Measurements from ENCODE around the gene IL17RA.
"Not testable (repeated sequence)": the region's sequence is repeated elsewhere in the genome, so short reads cannot be mapped to it uniquely, and the experiment has no call there.

IL17RA gene, protein sequence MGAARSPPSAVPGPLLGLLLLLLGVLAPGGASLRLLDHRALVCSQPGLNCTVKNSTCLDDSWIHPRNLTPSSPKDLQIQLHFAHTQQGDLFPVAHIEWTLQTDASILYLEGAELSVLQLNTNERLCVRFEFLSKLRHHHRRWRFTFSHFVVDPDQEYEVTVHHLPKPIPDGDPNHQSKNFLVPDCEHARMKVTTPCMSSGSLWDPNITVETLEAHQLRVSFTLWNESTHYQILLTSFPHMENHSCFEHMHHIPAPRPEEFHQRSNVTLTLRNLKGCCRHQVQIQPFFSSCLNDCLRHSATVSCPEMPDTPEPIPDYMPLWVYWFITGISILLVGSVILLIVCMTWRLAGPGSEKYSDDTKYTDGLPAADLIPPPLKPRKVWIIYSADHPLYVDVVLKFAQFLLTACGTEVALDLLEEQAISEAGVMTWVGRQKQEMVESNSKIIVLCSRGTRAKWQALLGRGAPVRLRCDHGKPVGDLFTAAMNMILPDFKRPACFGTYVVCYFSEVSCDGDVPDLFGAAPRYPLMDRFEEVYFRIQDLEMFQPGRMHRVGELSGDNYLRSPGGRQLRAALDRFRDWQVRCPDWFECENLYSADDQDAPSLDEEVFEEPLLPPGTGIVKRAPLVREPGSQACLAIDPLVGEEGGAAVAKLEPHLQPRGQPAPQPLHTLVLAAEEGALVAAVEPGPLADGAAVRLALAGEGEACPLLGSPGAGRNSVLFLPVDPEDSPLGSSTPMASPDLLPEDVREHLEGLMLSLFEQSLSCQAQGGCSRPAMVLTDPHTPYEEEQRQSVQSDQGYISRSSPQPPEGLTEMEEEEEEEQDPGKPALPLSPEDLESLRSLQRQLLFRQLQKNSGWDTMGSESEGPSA

DNA sequence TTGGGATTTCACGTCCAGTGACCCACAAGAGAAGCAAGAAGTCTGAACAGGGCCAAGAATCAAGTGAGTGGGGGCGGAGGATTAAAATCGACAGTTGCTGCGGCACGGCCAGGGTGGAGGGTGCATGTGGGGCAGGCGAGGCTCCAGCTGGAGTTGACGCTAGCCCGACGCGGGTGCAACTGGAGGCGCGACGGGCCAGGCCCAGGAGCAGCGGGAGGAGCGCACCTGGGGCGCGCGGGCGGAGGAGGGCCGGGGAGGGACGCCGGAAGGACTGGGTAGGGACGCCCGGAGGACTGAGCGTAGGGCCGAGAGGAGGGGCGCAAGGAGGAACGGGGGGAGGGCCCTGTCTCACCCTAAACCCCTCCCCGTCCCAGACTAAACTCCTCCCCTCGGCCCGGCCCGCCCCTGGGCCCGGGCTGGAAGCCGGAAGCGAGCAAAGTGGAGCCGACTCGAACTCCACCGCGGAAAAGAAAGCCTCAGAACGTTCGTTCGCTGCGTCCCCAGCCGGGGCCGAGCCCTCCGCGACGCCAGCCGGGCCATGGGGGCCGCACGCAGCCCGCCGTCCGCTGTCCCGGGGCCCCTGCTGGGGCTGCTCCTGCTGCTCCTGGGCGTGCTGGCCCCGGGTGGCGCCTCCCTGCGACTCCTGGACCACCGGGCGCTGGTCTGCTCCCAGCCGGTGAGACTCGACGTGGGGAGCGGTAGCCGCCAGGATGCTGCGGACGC is at the start of gene IL17RA:
Gene IL17RA, plus strand, starts transcription at position 447 of the 723 bp plus-strand sequence. Its CDS starts 92 bp downstream, at position 539.
- DNase-seq (ENCODE audit: low spot score): peak; percentile 80

DNA sequence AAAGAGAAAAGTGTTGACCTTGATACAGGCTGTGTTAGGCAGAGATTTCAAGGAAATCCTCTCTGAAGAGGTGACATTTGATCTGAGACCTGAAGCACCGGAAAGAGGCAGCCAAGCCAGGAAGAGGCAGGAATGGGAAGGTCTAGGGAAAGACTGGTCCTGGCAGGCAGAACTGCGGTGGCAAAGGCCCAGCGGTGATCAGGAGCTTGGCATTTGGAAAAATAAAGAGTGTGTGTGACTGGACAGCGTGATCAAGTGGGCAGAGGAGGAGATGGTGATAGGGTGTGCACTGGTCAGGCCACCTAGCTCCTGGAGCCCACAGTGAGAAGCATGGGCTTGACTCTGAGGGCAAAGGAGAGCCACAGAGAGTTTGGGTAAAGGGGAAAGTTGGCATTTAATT is 49.6 kb upstream of the IL17RA start:
- DNase-seq (ENCODE audit: low spot score): no peak

DNA sequence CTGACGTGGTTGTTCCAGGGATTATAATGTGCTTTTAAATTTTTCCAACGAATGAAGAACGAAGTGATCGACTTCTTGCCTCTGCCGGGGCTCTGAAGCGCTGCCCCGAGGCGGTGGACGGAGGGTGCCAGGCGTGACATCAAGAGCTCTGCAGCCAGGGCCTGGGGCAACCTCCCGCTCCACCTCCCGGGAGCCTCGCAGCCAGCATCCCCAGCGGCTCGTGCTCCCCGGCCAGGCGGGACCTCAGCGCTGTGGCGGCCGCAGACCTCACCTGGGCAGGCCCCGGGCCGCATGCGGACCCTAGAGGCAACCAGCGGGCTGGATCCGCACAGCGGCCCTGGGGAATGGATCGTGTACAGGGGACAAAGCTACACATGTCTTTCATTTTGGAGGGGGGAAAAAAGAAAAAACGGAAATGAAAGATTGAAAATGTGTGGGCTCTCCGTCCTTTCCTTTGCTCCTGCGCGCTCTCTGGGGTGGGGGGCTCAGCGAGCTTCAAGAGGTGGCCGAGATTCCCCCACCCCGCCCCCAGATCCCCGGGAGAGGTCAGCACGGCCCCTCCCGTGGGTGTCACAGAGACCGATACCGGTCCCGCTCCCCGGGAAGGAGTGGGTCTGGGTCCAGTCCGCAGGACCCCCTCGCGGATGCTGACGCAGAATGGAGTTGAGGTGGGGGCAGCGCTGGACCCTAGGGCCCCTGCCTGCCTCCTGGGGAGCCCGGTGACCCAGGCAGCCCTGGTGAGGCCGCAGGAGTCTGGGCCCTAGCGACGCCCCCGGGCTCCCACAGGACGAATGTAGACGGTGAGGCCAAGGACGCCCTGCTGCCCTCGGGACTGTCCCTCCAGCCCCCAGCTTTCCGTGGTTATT is 48.6 kb upstream of the IL17RA start:
- DNase-seq (ENCODE audit: low spot score): not testable (repeated sequence)

DNA sequence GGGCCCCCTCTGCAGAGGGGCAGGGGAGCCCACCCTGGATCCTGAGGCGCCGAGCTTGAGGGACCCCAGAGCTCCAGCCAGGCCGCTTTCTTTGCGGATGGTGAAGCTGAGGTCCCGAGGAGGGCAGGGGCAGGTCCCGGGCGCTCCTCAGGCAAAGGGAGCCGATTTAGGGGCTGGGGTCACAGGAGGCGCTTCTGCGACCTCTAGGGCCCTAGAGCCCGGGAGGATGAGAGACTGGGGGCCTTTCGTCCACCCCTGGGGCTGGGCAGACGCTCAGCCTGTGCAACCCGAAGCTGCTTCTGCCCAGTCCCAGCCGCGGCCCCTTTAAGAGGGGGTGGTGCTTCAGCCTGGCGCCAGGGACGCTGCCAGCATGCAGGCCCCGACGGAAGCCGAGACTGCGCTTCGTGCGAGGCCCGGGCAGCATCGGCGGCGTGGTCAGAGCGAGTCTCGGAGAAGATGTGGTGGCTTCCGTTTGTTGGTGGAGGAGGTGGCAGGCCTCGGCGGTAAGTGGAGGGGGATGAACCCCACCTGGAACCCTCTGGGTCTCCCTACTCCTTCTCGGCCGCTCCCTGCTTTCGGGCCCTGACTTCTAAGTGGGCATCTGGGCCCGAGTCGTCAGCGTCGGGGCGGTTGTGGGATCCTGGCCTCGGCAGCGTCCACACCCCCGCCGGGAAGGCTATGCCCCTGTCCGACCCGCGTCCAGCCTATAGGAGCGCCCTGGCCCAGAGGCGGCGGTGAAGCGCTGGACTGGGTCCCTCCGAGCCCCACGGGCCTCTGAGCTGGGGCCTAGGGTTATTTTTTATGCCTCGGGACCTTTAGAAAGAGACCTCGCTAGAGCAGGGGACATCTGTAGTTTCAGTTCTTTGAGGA is 47.7 kb upstream of the IL17RA start:
- DNase-seq (ENCODE audit: low spot score): not testable (repeated sequence)

DNA sequence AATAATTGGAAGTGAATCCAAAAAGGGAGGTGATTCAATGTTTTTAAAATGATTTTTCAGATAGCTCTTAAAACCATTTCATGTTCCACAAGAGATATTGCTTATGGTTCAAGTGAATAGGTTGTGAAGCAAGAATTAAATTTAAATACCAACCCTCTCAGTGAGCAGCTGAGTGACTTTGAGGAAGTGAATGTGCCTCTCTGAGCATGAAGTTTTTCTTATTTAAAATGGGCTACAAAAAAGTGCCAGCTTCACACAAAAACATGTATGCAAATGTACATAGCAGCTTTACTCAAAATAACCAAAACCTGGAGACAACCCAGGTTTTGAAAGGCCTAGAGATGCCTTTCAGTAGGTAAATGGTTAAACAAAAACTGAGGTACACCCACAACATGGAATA is 41.3 kb upstream of the IL17RA start:
- no peak for DNase-seq (ENCODE audit: low spot score)

DNA sequence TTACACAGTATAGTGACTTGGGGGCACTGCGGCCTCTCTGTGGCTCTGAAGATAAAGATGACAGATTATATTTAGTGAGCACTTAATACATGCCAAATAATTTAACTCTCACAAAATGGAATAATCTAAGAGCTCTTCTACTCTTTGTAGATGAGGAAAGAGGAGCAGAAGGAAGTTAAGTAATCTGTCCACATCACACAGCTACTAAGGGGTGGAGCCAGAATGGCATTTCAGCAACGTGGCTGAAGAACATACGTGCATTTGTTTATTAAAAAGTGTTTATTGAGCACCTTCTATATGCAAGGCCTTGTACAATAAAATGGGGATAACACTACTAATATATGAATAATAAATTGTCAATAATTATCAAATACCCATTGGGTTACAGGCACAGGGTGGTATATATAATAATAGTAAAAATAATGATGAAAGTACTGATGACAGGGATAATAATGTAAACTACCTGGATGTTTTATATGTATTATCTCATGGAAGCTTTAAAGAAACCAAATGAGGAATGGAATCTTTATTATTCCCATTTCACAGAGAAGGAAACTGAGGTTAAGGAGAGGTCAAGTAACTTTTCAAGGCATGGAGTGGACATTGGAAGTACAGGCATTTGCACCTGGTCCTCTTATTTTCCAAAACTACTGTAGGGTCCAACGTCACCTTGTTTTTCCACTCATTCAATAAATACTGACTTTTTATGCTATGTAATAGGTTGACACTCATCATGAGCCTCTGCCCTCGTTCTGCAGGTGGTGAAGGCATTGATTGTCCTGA is 38.0 kb upstream of the IL17RA start:
- no peak for DNase-seq (ENCODE audit: low spot score)

DNA sequence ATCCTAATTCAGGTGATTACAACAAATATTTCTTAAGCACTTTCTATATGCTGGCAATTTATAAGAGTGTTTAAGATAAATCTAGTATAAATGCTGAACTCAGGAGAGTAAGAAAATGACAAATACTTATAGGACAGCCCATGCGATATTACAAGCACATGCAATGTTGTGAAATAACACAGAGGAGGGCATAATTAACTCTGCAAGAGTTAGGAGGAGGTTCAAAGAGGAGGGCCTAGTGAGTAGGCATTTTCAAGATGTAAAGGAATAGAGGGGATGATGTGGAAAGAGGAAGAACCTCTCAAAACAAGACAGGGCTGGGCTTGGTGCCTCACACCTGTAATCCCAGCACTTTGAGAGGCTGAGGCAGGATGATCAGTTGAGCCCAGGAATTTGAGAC is 37.1 kb upstream of the IL17RA start:
- no peak for DNase-seq (ENCODE audit: low spot score)

DNA sequence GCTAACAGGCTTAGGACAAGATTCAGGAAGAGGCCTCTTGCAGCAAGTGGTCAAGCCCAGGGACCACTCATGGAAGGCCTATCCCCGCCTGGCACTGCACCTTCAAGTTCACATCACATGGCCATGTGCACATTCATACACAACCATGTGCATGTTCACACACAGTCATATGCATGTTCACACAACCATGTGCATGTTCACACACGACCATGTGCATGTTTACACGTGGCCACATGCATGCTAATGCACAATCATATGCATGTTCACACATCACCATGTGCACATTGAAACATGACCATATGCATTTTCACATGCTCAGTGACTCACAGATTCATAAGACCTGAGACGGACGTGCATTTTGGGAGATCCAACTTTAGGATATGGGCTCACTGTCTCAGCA is 28.7 kb upstream of the IL17RA start:
- no peak for DNase-seq (ENCODE audit: low spot score)

DNA sequence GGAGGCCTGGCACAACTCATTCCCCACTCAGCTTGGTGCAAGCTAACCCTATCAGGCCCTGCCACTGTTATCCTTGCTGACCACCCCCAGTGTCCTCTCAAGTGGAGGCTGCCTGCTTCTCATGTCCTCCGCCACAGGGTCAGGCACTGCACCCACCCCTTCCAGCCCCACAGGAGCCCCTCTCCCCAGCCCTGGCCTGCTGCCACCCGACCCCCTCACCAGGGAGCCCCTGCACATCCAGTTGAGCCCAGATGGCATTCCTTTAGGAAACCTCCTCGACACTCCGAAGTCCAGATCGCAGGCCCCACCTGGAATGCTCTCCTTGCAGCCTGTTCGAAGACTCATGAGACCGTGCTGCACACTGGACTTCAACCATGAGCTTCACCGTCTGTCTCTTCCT is 28.0 kb upstream of the IL17RA start:
- DNase-seq (ENCODE audit: low spot score): no peak

DNA sequence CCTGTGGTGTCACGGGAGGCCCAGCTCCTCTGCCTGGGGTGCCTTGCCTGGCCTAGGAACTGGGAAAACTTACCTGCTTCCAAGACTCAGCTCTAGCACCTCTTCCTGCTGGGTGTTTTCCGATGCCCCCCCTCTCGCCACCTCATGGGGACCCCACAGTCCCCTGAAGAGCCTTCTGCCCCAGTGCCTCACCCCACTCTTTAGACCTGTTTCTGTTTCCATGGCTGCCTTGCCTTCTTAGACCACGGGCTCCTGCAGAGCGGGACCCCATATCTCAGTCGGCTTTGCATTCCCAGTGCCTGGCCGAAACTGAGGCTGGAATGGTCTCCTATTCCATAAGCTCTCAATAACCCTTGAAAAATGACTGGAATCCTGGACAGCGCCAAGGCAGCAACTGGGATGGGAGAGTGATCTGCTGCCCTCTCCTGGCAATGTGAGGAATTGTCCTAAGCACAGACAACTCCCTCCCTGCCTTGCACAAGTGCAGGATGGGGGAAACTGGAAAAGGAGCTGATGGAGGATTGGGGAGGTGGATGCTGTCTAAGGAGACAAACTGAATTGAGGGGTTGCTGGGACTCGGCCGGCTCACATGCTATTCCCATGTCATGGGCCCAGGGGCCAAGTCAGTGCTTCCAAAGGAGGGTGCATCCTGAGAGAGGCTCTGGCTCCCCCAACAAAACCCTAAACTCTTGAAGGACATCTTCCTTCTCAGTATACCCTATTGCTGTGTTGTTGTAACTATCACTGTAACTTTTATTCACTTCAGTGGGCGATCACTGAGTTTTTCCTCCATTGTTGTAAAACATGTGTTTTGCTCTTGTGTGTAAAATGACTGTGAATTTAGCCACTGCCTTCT is 26.6 kb upstream of the IL17RA start:
- peak; percentile 66 for DNase-seq (ENCODE audit: low spot score)

DNA sequence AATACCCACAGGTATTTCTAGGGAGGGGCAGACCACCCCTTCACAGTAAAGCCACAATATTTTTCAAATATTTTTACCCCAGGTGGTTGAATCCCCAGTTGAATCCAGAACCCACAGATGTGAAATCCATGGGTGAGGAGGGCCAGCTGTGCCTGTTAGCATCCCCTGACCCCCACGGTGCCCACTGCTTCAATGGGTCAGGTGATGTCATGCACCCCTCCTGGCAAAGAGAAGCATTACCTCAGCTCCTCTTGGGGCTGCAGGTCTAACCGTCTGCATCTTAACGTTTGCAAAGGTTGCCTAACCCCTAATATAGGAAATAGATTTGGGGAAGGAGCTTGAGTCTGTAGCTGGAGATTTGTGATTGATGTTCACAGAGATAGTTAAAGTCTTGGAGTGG is 24.7 kb upstream of the IL17RA start:
- DNase-seq (ENCODE audit: low spot score): no peak

DNA sequence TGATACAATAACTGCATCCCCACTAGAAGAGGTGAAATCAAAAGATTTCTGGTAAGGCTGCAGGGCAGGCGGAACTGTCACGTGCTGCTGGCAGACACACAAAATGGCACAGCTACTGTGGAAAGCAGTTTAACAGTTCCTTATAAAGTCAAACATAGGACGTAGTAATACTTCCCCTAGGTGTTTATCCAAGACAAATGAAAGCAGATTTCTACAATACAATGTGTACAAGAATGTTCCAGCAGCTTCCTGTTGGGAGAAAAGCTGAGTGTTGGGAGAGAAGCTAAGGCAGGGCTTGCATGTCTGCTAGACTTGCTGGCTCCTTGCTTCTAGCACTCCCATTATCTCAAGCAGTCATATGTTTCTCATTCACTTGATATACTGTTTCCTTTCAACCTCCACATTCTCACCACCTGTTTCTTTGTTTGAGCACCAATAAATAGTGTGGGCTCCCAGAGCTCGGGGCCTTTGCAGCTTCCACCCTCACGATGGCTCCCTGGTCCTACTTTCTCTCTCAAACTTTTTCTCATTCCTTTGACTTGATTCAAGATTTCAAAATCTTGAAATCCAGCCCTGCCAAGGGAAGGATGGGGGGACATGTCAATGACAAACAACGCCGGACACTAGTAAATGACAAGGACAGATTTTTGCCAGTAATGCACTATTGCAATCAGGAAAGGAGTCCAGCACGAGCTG is 21.2 kb upstream of the IL17RA start:
- no peak for DNase-seq (ENCODE audit: low spot score)

DNA sequence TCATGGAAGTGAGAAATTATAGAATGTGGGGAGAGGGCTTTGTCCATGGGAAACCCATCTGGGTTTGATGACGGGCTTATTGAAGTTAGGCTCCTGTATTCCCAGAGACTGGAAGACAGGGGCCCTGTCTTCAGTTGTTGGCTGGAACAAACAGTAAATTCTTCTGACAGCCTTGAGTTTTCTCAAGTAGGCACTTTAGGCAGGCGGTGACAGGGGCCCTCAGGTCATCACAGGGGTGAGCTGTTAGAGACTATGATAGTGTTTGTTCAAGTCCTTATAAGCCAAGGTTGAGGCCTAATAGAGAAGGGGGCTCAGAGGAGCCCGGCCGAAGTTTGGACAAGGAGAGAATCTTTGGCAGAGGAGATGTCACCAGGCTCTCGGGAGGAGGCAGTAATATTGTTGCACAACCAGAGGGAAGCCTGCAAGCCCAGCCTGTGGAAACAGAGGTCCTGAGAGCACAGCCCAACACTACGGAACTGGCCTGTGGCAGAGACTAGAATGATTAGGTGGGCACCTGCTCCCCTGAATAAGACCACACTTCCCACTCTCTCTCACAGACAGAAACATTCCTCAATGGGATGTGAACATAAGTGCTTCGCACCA is 20.2 kb upstream of the IL17RA start:
- no peak for DNase-seq (ENCODE audit: low spot score)

DNA sequence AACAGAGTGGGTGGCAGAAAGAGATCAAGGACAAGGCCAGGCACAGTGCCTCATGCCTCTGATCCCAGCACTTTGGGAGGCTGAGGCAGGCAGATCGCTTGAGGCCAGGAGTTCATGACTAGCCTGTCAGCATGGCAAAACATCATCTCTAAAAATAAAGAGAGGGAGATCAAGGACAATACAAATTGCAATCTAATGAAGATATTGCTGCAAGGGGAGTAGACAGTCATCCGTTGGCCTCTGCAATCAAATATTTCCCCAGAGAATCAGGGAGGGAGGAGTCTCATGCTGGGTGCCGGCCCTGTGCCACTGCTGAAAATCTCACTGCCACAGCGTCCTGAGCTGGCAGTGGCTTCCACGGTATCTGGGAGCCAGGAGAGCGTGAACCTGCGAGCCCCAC is 19.4 kb upstream of the IL17RA start:
- DNase-seq (ENCODE audit: low spot score): no peak

DNA sequence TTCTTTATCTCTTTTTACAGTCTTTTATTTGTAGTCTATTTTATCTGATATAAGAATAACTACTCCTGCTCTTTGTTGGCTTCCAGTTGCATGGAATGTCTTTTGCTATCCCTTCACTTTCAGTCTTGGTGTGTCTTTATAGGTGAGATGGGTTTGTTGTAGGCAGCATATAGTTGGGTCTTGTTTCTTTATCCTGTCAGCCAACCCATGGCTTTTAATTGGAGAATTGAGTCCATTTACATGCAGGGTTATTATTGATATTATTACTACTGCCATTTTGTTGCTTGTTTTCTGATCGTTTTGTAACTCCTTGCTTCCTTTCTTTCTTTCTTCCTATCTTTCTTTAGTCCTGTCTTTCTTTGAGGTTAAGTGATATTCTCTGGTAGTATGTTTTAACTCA is 11.9 kb upstream of the IL17RA start:
- DNase-seq (ENCODE audit: low spot score): no peak

DNA sequence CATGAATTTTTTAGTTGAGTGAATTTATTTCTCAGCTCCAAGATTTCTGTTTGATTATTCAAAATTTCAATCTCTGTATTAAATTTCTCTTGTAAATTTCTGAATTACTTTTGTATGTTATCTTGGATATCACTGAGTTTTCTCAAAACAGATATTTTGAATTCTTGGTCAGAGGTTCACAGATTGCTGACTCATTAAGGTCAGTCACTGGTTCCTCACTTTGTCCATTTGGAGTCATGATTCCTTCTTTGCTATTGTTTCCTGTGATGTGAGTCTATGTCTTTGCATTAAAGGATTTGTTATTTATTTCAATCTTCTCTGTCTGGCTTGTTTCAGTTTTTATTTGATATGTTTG is 10.2 kb upstream of the IL17RA start:
- DNase-seq (ENCODE audit: low spot score): no peak

DNA sequence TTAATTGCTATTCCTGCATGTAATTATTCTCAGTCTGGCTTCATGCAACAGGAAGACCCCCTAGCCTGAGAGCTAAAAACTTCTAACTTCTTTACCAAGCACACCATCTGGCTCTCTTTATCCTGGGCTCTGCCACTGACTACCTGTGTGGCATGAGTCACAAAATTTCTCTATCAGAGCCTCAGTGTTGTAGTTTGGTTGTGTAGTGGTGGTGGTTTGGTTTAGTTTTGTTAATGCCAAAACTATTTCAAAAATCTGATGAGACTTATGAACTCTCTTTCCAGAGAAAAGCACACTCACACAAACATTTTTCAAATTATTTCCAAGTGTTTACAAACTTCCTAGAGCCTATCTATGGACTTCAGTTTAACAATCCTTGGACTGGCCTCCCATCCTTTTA is 7.5 kb upstream of the IL17RA start:
- no peak for DNase-seq (ENCODE audit: low spot score)

DNA sequence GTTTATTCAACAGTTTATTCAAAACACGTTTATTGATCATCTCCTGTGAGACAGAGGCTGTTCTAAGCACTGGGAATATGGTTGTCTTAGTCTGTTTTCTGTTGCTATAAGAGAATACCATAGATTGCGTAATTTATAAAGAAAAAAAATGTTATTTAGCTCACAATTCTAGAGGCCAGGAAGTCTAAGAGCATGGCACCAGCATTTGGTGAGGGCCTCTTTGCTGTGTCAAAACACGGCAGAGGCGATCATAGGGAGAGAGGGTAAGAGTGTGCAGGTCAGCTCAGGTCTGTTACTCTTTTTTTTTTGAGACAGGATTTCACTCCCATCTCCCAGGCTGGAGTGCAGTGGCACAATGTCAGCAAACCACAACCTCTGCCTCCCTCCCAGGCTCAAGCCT is 5.2 kb upstream of the IL17RA start:
- no peak for DNase-seq (ENCODE audit: low spot score)
